ENCODE data around the gene TXNL4A. TPM values are rescaled to one million over a fixed set of nuclear protein-coding genes. Genes with fewer than 3 reads are reported as not detected.

Gene TXNL4A
- total RNA-seq, 2 donors from 2014 or later = 115 to 197 TPM

GRCh38 chr18:79952456-79952995, 35.8 kb downstream of the TXNL4A start:
- H3K36me3 Mint-ChIP-seq (ENCODE audit: low read depth) = peaks cover 11% of the 10 kb centered on the region
- H3K27ac Mint-ChIP-seq = no peak overlapping the region
- no peaks in the 10 kb centered on the region for H3K9me3 Mint-ChIP-seq
- H3K4me3 Mint-ChIP-seq = no peak overlapping the region
- peaks cover 13% of the 10 kb centered on the region for H3K4me1 Mint-ChIP-seq
- H3K27me3 Mint-ChIP-seq = no peaks in the 10 kb centered on the region
- no peak for ATAC-seq (replicated peaks)

- H3K36me3 Mint-ChIP-seq (ENCODE audit: low read depth) = peaks cover 17% of the 10 kb centered on the region
- peaks cover 13% of the 10 kb centered on the region for H3K4me1 Mint-ChIP-seq
- H3K27me3 Mint-ChIP-seq = no peaks in the 10 kb centered on the region
- H3K4me3 Mint-ChIP-seq = peak within 1 kb of the TSS; percentile 76
- no peaks in the 10 kb centered on the region for H3K9me3 Mint-ChIP-seq
- H3K27ac Mint-ChIP-seq = peak within 1 kb of the TSS; percentile 70
- ATAC-seq (replicated peaks) = peak; percentile 86
Observed at GRCh38 chr18:79951545-79952455, 36.6 kb downstream of the TXNL4A start, which contains the start of gene SLC66A2. Gene SLC66A2 (minus strand): TSS chr18:79951653. CDS start chr18:79950926, 727 bp downstream.

- no peaks in the 10 kb centered on the region for H3K9me3 Mint-ChIP-seq
- peaks cover 17% of the 10 kb centered on the region for H3K36me3 Mint-ChIP-seq (ENCODE audit: low read depth)
- H3K4me1 Mint-ChIP-seq = peaks cover 13% of the 10 kb centered on the region
- H3K27me3 Mint-ChIP-seq = no peaks in the 10 kb centered on the region
- peak; percentile 42 for ATAC-seq (replicated peaks)
- peak overlapping the region; percentile 76 for H3K4me3 Mint-ChIP-seq
- H3K27ac Mint-ChIP-seq = peak overlapping the region; percentile 70
Observed at GRCh38 chr18:79950515-79951341, 37.6 kb downstream of the TXNL4A start.

GRCh38 chr18:79949697-79950487, 38.5 kb downstream of the TXNL4A start:
- no peak for ATAC-seq (replicated peaks)
- Mint-ChIP-seq H3K4me3 (peak overlapping the region; percentile 76), H3K36me3 (ENCODE audit: low read depth) (peaks cover 17% of the 10 kb centered on the region), H3K4me1 (peaks cover 18% of the 10 kb centered on the region), H3K9me3 (no peaks in the 10 kb centered on the region), H3K27ac (peak overlapping the region; percentile 70), H3K27me3 (no peaks in the 10 kb centered on the region)

- Mint-ChIP-seq H3K27me3 (no peaks in the 10 kb centered on the region), H3K27ac (peak overlapping the region; percentile 70), H3K9me3 (no peaks in the 10 kb centered on the region), H3K4me1 (peaks cover 17% of the 10 kb centered on the region), H3K36me3 (ENCODE audit: low read depth) (peaks cover 17% of the 10 kb centered on the region), H3K4me3 (peak overlapping the region; percentile 76)
- ATAC-seq (replicated peaks) = no peak
Observed at GRCh38 chr18:79948719-79949411, 39.5 kb downstream of the TXNL4A start.

GRCh38 chr18:79947881-79948610, 40.3 kb downstream of the TXNL4A start:
- H3K4me3 Mint-ChIP-seq = no peak overlapping the region
- peaks cover 16% of the 10 kb centered on the region for H3K4me1 Mint-ChIP-seq
- H3K9me3 Mint-ChIP-seq = no peaks in the 10 kb centered on the region
- no peak for ATAC-seq (replicated peaks)
- no peak overlapping the region for H3K27ac Mint-ChIP-seq
- peaks cover 17% of the 10 kb centered on the region for H3K36me3 Mint-ChIP-seq (ENCODE audit: low read depth)
- no peaks in the 10 kb centered on the region for H3K27me3 Mint-ChIP-seq

- Mint-ChIP-seq H3K27ac (no peak overlapping the region), H3K4me3 (no peak overlapping the region), H3K4me1 (peaks cover 16% of the 10 kb centered on the region), H3K36me3 (ENCODE audit: low read depth) (peaks cover 25% of the 10 kb centered on the region), H3K9me3 (no peaks in the 10 kb centered on the region), H3K27me3 (no peaks in the 10 kb centered on the region)
- ATAC-seq (replicated peaks) = no peak
Observed at GRCh38 chr18:79947054-79947755, 41.2 kb downstream of the TXNL4A start.

GRCh38 chr18:79945118-79946042, 43.0 kb downstream of the TXNL4A start:
- no peaks in the 10 kb centered on the region for H3K27me3 Mint-ChIP-seq
- peak overlapping the region; percentile 37 for H3K4me3 Mint-ChIP-seq
- H3K4me1 Mint-ChIP-seq = peaks cover 16% of the 10 kb centered on the region
- ATAC-seq (replicated peaks) = no peak
- peak overlapping the region; percentile 63 for H3K27ac Mint-ChIP-seq
- no peaks in the 10 kb centered on the region for H3K9me3 Mint-ChIP-seq
- peaks cover 29% of the 10 kb centered on the region for H3K36me3 Mint-ChIP-seq (ENCODE audit: low read depth)

- Mint-ChIP-seq H3K9me3 (no peaks in the 10 kb centered on the region), H3K27ac (peak overlapping the region; percentile 63), H3K4me3 (peak overlapping the region; percentile 37), H3K36me3 (ENCODE audit: low read depth) (peaks cover 27% of the 10 kb centered on the region), H3K4me1 (peaks cover 13% of the 10 kb centered on the region), H3K27me3 (no peaks in the 10 kb centered on the region)
- no peak for ATAC-seq (replicated peaks)
Observed at GRCh38 chr18:79944746-79945117, 43.6 kb downstream of the TXNL4A start.

GRCh38 chr18:79944126-79944731, 44.1 kb downstream of the TXNL4A start:
- peak overlapping the region; percentile 37 for H3K4me3 Mint-ChIP-seq
- H3K9me3 Mint-ChIP-seq = no peaks in the 10 kb centered on the region
- H3K27me3 Mint-ChIP-seq = no peaks in the 10 kb centered on the region
- peaks cover 29% of the 10 kb centered on the region for H3K36me3 Mint-ChIP-seq (ENCODE audit: low read depth)
- peaks cover 10% of the 10 kb centered on the region for H3K4me1 Mint-ChIP-seq
- peak; percentile 72 for ATAC-seq (replicated peaks)
- peak overlapping the region; percentile 63 for H3K27ac Mint-ChIP-seq

GRCh38 chr18:79943608-79944125, 44.7 kb downstream of the TXNL4A start:
- no peak overlapping the region for H3K27ac Mint-ChIP-seq
- H3K4me1 Mint-ChIP-seq = peaks cover 10% of the 10 kb centered on the region
- H3K36me3 Mint-ChIP-seq (ENCODE audit: low read depth) = peaks cover 35% of the 10 kb centered on the region
- no peak overlapping the region for H3K4me3 Mint-ChIP-seq
- ATAC-seq (replicated peaks) = no peak
- no peaks in the 10 kb centered on the region for H3K9me3 Mint-ChIP-seq
- no peaks in the 10 kb centered on the region for H3K27me3 Mint-ChIP-seq
